HCT116 (cell line): ENCODE results near the gene LMO7.

Experiments
- EZH2 ChIP-seq: fragments of 200-600 bp; sonication (generic); IDR thresholded peaks from 2 replicates; pipeline ENCODE4 v1.6.1; 2017; ENCODE audit warnings: antibody characterized with exemption, mixed run types
- POLR2A ChIP-seq: IDR thresholded peaks from 2 replicates; pipeline ENCODE4 v1.7.0; 2011; ENCODE audit warnings: borderline replicate concordance; ENCODE audit not compliant: insufficient read depth, insufficient read length; ENCODE audit errors: extremely low read depth
- POLR2AphosphoS5 ChIP-seq: IDR thresholded peaks from 2 replicates; pipeline ENCODE4 v1.6.1; 2011; ENCODE audit warnings: mild to moderate bottlenecking, low read depth, low read length, moderate library complexity

GRCh38 chr13:75795274-75795673, 159.1 kb downstream of the LMO7 start:
- TF ChIP-seq EZH2 = no peak
- TF ChIP-seq POLR2A = no peak
- no peak for TF ChIP-seq POLR2AphosphoS5
